Renal cortical epithelial cell (primary cell): ENCODE data around the gene SHISAL1. TPM values are rescaled to one million over a fixed set of nuclear protein-coding genes. Genes with fewer than 3 reads are reported as not detected.

Experiments
- DNase-seq: peaks from one replicate; pipeline ENCODE4 v3.0.0-alpha.2; 2011; ENCODE audit warnings: low read depth
- total RNA-seq: library from RNA; depleted of rRNA; stranded (reverse); fragments of >200 nt; gene quantifications from 2 replicates; pipeline ENCODE4 v1.2.3, GENCODE V29; 2014

Gene SHISAL1
- total RNA-seq, 1 donor from 2014 or later = 0.05 TPM

GRCh38 chr22:44342347-44342956 is 29.7 kb upstream of the SHISAL1 start:
- no peak for DNase-seq

- DNase-seq = no peak
Observed at GRCh38 chr22:44341431-44342346, 28.9 kb upstream of the SHISAL1 start.

- no peak for DNase-seq
Observed at GRCh38 chr22:44340271-44341239, 27.8 kb upstream of the SHISAL1 start.

- DNase-seq = no peak
Observed at GRCh38 chr22:44338906-44339305, 26.2 kb upstream of the SHISAL1 start.

GRCh38 chr22:44338177-44338810 is 25.5 kb upstream of the SHISAL1 start:
- DNase-seq = no peak

- DNase-seq = peak; percentile 13
Observed at GRCh38 chr22:44337678-44338004, 24.9 kb upstream of the SHISAL1 start.

GRCh38 chr22:44336962-44337677 is 24.4 kb upstream of the SHISAL1 start:
- no peak for DNase-seq

- no peak for DNase-seq
Observed at GRCh38 chr22:44335903-44336803, 23.4 kb upstream of the SHISAL1 start.

GRCh38 chr22:44335066-44335839 is 22.5 kb upstream of the SHISAL1 start:
- no peak for DNase-seq

GRCh38 chr22:44333847-44334635 is 21.3 kb upstream of the SHISAL1 start:
- DNase-seq = no peak

GRCh38 chr22:44332946-44333345 is 20.2 kb upstream of the SHISAL1 start:
- no peak for DNase-seq

- no peak for DNase-seq
Observed at GRCh38 chr22:44331881-44332714, 19.3 kb upstream of the SHISAL1 start.

- DNase-seq = no peak
Observed at GRCh38 chr22:44330744-44331660, 18.3 kb upstream of the SHISAL1 start.

GRCh38 chr22:44330188-44330743 is 17.5 kb upstream of the SHISAL1 start:
- no peak for DNase-seq

GRCh38 chr22:44329179-44329796 is 16.5 kb upstream of the SHISAL1 start:
- DNase-seq = no peak

GRCh38 chr22:44328762-44329161 is 16.0 kb upstream of the SHISAL1 start:
- DNase-seq = no peak
